K562 (cell line): ENCODE data around the gene TMEM154. TPM values are rescaled to one million over a fixed set of nuclear protein-coding genes. Genes with fewer than 3 reads are reported as not detected.
A peak's percentile ranks its signal among the peaks of the same experiment; 100 is the strongest.

Experiments
- ATAC-seq: fragments of 200-7000 bp; cut with Tn5 transposase; 3 replicates; pipeline ENCODE4 v1.9.1; 2020; ENCODE audit warnings: moderate library complexity
- BruUV-seq: library from RNA; stranded (reverse); fragments of 400-500 nt; replicated peaks from 2 replicates; lab custom pipeline; 2021; lab: Mats Ljungman, UMichigan
- CTCF ChIA-PET: fragments of 300-600 bp; formaldehyde crosslinking; extraction: SDS; loops from one replicate; lab custom pipeline; 2021; ENCODE audit warnings: low intra/inter-chr PET ratio; lab: Yijun Ruan, JAX
- POLR2A ChIA-PET: fragments of 300-600, 350-650 bp; sonication (Branson Sonifier 250); formaldehyde crosslinking; extraction: SDS; loops from one replicate; lab custom pipeline; 2021; ENCODE audit warnings: antibody characterized with exemption, inconsistent platforms; lab: Yijun Ruan, JAX
- DNase-seq, 4 experiments: peaks; one replicate each; pipeline versions ENCODE4 v3.0.0 to v3.0.0-alpha.2; 2011 to 2018; ENCODE audit warnings: low spot score in 3 of 4, mixed read lengths in 3 of 4; ENCODE audit errors: extremely low read depth in 1 of 4
- FAIRE-seq: peaks from 2 replicates; lab custom pipeline; 2011; peaks lifted over from hg19 to GRCh38; lab: Jason Lieb, UNC
- H2AFZ ChIP-seq: 2 replicates; pipeline ENCODE4 v1.6.0; 2011; ENCODE audit warnings: low read depth, low read length, control low read depth, inconsistent platforms
- H3K27ac ChIP-seq: fragments of 200-600 bp; 3 replicates; pipeline ENCODE4 v1.8.0; 2011; ENCODE audit warnings: low read depth, mild to moderate bottlenecking, control low read depth, inconsistent platforms, low read length, moderate library complexity, mixed read lengths; ENCODE audit errors: extremely low read depth
- H3K27me3 ChIP-seq, 2 experiments: fragments of 300-600 bp in 1 of 2; 2 replicates in 1 of 2; 3 replicates in 1 of 2; pipeline versions ENCODE4 v1.6.0 to v1.8.0; 2011; ENCODE audit warnings: inconsistent platforms in 2 of 2, low read length in 2 of 2, mild to moderate bottlenecking in 1 of 2, mixed read lengths in 1 of 2, moderate library complexity in 1 of 2; ENCODE audit not compliant: control insufficient read depth in 2 of 2, insufficient read depth in 2 of 2
- H3K36me3 ChIP-seq: fragments of 300-600 bp; 3 replicates; pipeline ENCODE4 v1.8.0; 2011; ENCODE audit warnings: mild to moderate bottlenecking, low read length, inconsistent platforms; ENCODE audit not compliant: control insufficient read depth, insufficient read depth
- H3K4me1 ChIP-seq, 2 experiments: fragments of 200-600 bp in 1 of 2; replicated peaks in 1 of 2; 2 replicates in 1 of 2; 3 replicates in 1 of 2; pipeline versions ENCODE4 v1.5.1 to v1.8.0; 2011; ENCODE audit warnings: inconsistent platforms in 2 of 2, low read length in 2 of 2, mild to moderate bottlenecking in 1 of 2, mixed read lengths in 1 of 2, moderate library complexity in 1 of 2; ENCODE audit not compliant: control insufficient read depth in 2 of 2, insufficient read depth in 2 of 2
- H3K4me2 ChIP-seq: 2 replicates; pipeline ENCODE4 v1.6.1; 2011; ENCODE audit warnings: low read length, control low read depth, inconsistent platforms, mixed read lengths; ENCODE audit not compliant: insufficient read depth
- H3K4me3 ChIP-seq: fragments of 200-600 bp; sonication (generic), shearing (Covaris generic); 2 replicates; pipeline ENCODE4 v1.5.1; 2016; ENCODE audit warnings: control low read depth, inconsistent platforms
- H3K79me2 ChIP-seq: fragments of 200-600 bp; 3 replicates; pipeline ENCODE4 v1.8.0; 2011; ENCODE audit warnings: low read length, inconsistent platforms; ENCODE audit not compliant: control insufficient read depth, insufficient read depth
- H3K9ac ChIP-seq, 2 experiments: 2 replicates each; pipeline versions ENCODE4 v1.6.0 to v1.6.1; 2011; ENCODE audit warnings: low read depth in 2 of 2, low read length in 2 of 2, control low read depth in 1 of 2, inconsistent platforms in 1 of 2, mild to moderate bottlenecking in 1 of 2, mixed read lengths in 1 of 2; ENCODE audit not compliant: insufficient read depth in 1 of 2
- H3K9me1 ChIP-seq: one replicate; pipeline ENCODE4 v1.6.0; 2011; ENCODE audit warnings: inconsistent platforms, mild to moderate bottlenecking, low read length, moderate library complexity; ENCODE audit not compliant: control insufficient read depth, insufficient read depth
- H3K9me3 ChIP-seq: replicated peaks from 2 replicates; pipeline ENCODE4 v1.5.1; 2011; ENCODE audit warnings: low read depth, low read length, inconsistent platforms; ENCODE audit not compliant: control insufficient read depth, insufficient read depth
- H4K20me1 ChIP-seq: replicated peaks from 2 replicates; pipeline ENCODE4 v1.6.1; 2011; ENCODE audit warnings: low read length, inconsistent platforms, mixed read lengths; ENCODE audit not compliant: control insufficient read depth, insufficient read depth
- ARID1B ChIP-seq: fragments of 450-650 bp; IDR thresholded peaks from 2 replicates; pipeline ENCODE4 v1.6.1; 2016; ENCODE audit warnings: antibody characterized with exemption, mild to moderate bottlenecking, inconsistent platforms
- CBX3 ChIP-seq, 2 experiments: IDR thresholded peaks; 1 replicate in 1 of 2; 2 replicates in 1 of 2; pipeline ENCODE4 v1.6.1; 2012; ENCODE audit warnings: inconsistent platforms in 2 of 2, low read length in 2 of 2, borderline replicate concordance in 1 of 2, control low read depth in 1 of 2
- CEBPZ ChIP-seq: fragments of 150-350 bp; IDR thresholded peaks from 2 replicates; pipeline ENCODE4 v1.6.1; 2014; ENCODE audit warnings: low read depth, mild to moderate bottlenecking, low read length, borderline replicate concordance
- GABPA ChIP-seq: fragments of 200-800 bp; sonication (Bioruptor generic); conservative IDR thresholded peaks from 2 replicates; pipeline ENCODE4 v1.6.1; 2016; ENCODE audit warnings: low read depth, missing genetic modification characterization, missing compliant biosample characterization
- HIVEP1 ChIP-seq: fragments of 250-450 bp; sonication (Bioruptor Pico); IDR thresholded peaks from 2 replicates; pipeline ENCODE4 v1.4.0; 2020; ENCODE audit warnings: mild to moderate bottlenecking
- MAFF ChIP-seq: IDR thresholded peaks from 2 replicates; pipeline ENCODE4 v1.6.1; 2012; ENCODE audit warnings: low read length, improper control_type of control experiment
- NR2C2 ChIP-seq, 2 experiments: fragments of 200-800 bp in 1 of 2; sonication (Bioruptor generic) in 1 of 2; sonication (generic) in 1 of 2; formaldehyde crosslinking in 1 of 2; IDR thresholded peaks; 2 replicates each; pipeline versions ENCODE4 v1.6.1 to v1.8.0; 2016 to 2022; ENCODE audit warnings: mild to moderate bottlenecking in 1 of 2, missing compliant biosample characterization in 1 of 2, missing genetic modification characterization in 1 of 2, missing genetic modification reagents in 1 of 2
- PML ChIP-seq: IDR thresholded peaks from 2 replicates; pipeline ENCODE4 v1.6.1; 2012; ENCODE audit warnings: low read length, inconsistent platforms
- RCOR1 ChIP-seq, 2 experiments: IDR thresholded peaks; 2 replicates each; pipeline ENCODE4 v1.6.1; 2012; ENCODE audit warnings: low read depth in 2 of 2, low read length in 2 of 2, borderline replicate concordance in 1 of 2, improper control_type of control experiment in 1 of 2
- SAFB ChIP-seq: fragments of 200-400 bp; formaldehyde crosslinking; IDR thresholded peaks from 2 replicates; pipeline ENCODE4 v1.6.1; 2017; ENCODE audit warnings: low read depth, low read length, borderline replicate concordance
- SNRNP70 ChIP-seq: fragments of 200-400 bp; formaldehyde crosslinking; optimal IDR thresholded peaks from 2 replicates; pipeline ENCODE3; 2017; ENCODE audit warnings: low read depth, low read length
- SRSF9 ChIP-seq: fragments of 200-400 bp; formaldehyde crosslinking; IDR thresholded peaks from 2 replicates; pipeline ENCODE4 v1.6.1; 2017; ENCODE audit warnings: low read depth, low read length, borderline replicate concordance
- THRB ChIP-seq: fragments of 450-650 bp; formaldehyde crosslinking; conservative IDR thresholded peaks from 2 replicates; pipeline ENCODE4 v1.4.0; 2022; ENCODE audit warnings: mild to moderate bottlenecking, missing genetic modification characterization
- XRCC3 ChIP-seq: fragments of 450-650 bp; IDR thresholded peaks from 2 replicates; pipeline ENCODE4 v1.6.1; 2017; ENCODE audit warnings: mild to moderate bottlenecking, moderate library complexity
- ZFP30 ChIP-seq: fragments of 250-450 bp; sonication (Bioruptor Pico); IDR thresholded peaks from 2 replicates; pipeline ENCODE4 v1.8.0; 2022; ENCODE audit warnings: moderate library complexity, mild to moderate bottlenecking, inconsistent platforms, borderline replicate concordance
- ZNF639 ChIP-seq, 2 experiments: fragments of 200-800 bp in 1 of 2; sonication (Bioruptor generic) in 1 of 2; sonication (generic) in 1 of 2; formaldehyde crosslinking in 1 of 2; IDR thresholded peaks in 1 of 2; conservative IDR thresholded peaks in 1 of 2; 2 replicates each; pipeline versions ENCODE4 v1.5.0 to v1.6.1; 2016 to 2020; ENCODE audit warnings: missing compliant biosample characterization in 1 of 2, missing genetic modification characterization in 1 of 2, missing genetic modification reagents in 1 of 2
- WGBS: fragments of 100-300 bp; shearing (Covaris generic); methylation state at CpG from one replicate; pipeline ENCODE4 v1.1.6; 2016; ENCODE audit warnings: low coverage, mixed read lengths; ENCODE audit not compliant: insufficient coverage; ENCODE audit errors: missing lambda C conversion rate; 5-methylcytosine and 5-hydroxymethylcytosine counted together
- in situ Hi-C: fragments of 300-500 bp; cut with MboI; formaldehyde crosslinking; loops from 4 replicates; pipeline ENCODE4 v1.15.0; 2018; ENCODE audit warnings: inconsistent platforms, mixed read lengths
- intact Hi-C: fragments of 100-400 bp; cut with micrococcal nuclease; formaldehyde crosslinking; loops from 2 replicates; pipeline ENCODE4 v1.14.2; 2022
- polyA plus RNA-seq, 8 experiments: library from polyadenylated mRNA; depleted of rRNA in 4 of 8; stranded (reverse) in 5 of 8; unstranded in 3 of 8; fragments of >200 nt; fragmentation: Nextera tagmentation in 2 of 8; fragmentation: Illumina TruSeq in 1 of 8; extraction: Ambion mirVana in 2 of 8; extraction: Trizol in 1 of 8; gene quantifications; 2 replicates each; pipeline versions ENCODE4 v1.2.1 to v1.2.3, GENCODE V29; 2011 to 2014; ENCODE audit warnings: inconsistent platforms in 1 of 8, missing spikeins in 1 of 8
- total RNA-seq, 7 experiments: library from RNA; depleted of rRNA in 6 of 7; stranded (reverse); fragments of >200 nt in 6 of 7; fragmentation: Illumina TruSeq in 2 of 7; extraction: Trizol in 2 of 7; gene quantifications; 2 replicates each; pipeline versions ENCODE4 v1.2.1 to v1.2.3, GENCODE V29; 2011 to 2021; ENCODE audit warnings: low replicate concordance in 1 of 7

Gene TMEM154
- total and polyA plus RNA-seq, 9 of the 15 experiments (the other 6 are each of a cell fraction or from before 2014, with no cell fraction given) = 0.13 to 1.8 (median 0.58) TPM

GRCh38 chr4:152586668-152587067 is 93.1 kb downstream of the TMEM154 start:
- no peak overlapping the region for H3K4me3 ChIP-seq
- H4K20me1 ChIP-seq = no peaks in the 10 kb centered on the region
- DNase-seq (no peak), ATAC-seq (no peak), FAIRE-seq (no peak)
- BruUV-seq = no TSS peak
- peaks cover 3 to 5% of the 10 kb centered on the region in 2 experiments; a peak in 2 of 5 replicates for H3K27me3 ChIP-seq
- intact Hi-C loops (no loop called here), in situ Hi-C loops (no loop called here)
- H3K9me1 ChIP-seq = no peaks in the 10 kb centered on the region
- H3K4me2 ChIP-seq = no peak overlapping the region
- no peak overlapping the region for H3K27ac ChIP-seq
- CTCF ChIA-PET = no interaction called here
- no peaks in the 10 kb centered on the region for H3K79me2 ChIP-seq
- no peaks in the 10 kb centered on the region for H3K9me3 ChIP-seq
- H3K36me3 ChIP-seq = no peaks in the 10 kb centered on the region
- WGBS = 4% methylated on average over 2 of the region's 2 CpGs
- H2AFZ ChIP-seq = no peak overlapping the region
- no peak overlapping the region for H3K9ac ChIP-seq
- POLR2A ChIA-PET = no interaction called here
- H3K4me1 ChIP-seq = peaks cover 3% of the 10 kb centered on the region in 2 experiments; a peak in 3 of 5 replicates
- TF ChIP-seq MAFF (no peak), ZFP30 (CRISPR knock-in tag) (no peak), THRB (CRISPR knock-in tag) (no peak), RCOR1 (IDR thresholded peaks at IDR 0.05; ENCODE audit: borderline replicate concordance in 1 of 2, low read depth in 2 of 2, low read length in 2 of 2) (no peak), XRCC3 (no peak), HIVEP1 (CRISPR knock-in tag) (no peak), ZNF639 (CRISPR knock-in tag; conservative IDR thresholded peaks at IDR 0.05 in 1 of 2, IDR thresholded peaks at IDR 0.05 in 1 of 2) (no peak), CEBPZ (no peak), GABPA (tag) (no peak), NR2C2 (CRISPR knock-in tag; IDR thresholded peaks at IDR 0.05) (no peak), NR2C2 (tag; IDR thresholded peaks at IDR 0.05) (peak; percentile 44), ARID1B (no peak), SNRNP70 (no peak), SAFB (no peak), PML (no peak), SRSF9 (no peak), CBX3 (IDR thresholded peaks at IDR 0.05; ENCODE audit: borderline replicate concordance in 1 of 2, low read length in 2 of 2) (no peak)
